GM12878 (cell line): ENCODE measurements around the gene FAM219A. TPM values are rescaled to one million over a fixed set of nuclear protein-coding genes. Genes with fewer than 3 reads are reported as not detected.

Source experiments
- ATF7 ChIP-seq: fragments of 450-650 bp; IDR thresholded peaks from 2 replicates; pipeline ENCODE4 v1.6.1; 2016; ENCODE audit warnings: low read depth, mild to moderate bottlenecking
- FOXK2 ChIP-seq: fragments of 450-650 bp; IDR thresholded peaks from 2 replicates; pipeline ENCODE4 v1.6.1; 2017; ENCODE audit warnings: mild to moderate bottlenecking, moderate library complexity
- STAT1 ChIP-seq: fragments of 450-650 bp; conservative IDR thresholded peaks from 2 replicates; pipeline ENCODE4 v1.6.1; 2014; ENCODE audit warnings: antibody characterized with exemption, mild to moderate bottlenecking
- YY1 ChIP-seq: IDR thresholded peaks from 2 replicates; pipeline ENCODE4 v1.6.1; 2011; ENCODE audit warnings: low read depth, mild to moderate bottlenecking, low read length
- polyA plus RNA-seq, 11 experiments: library from polyadenylated mRNA; depleted of rRNA in 4 of 11; unstranded in 6 of 11; stranded (reverse) in 5 of 11; fragments of >200 nt; fragmentation: Nextera tagmentation in 4 of 11; fragmentation: Illumina TruSeq in 1 of 11; extraction: Ambion mirVana in 4 of 11; extraction: Trizol in 1 of 11; gene quantifications; 1 replicate in 1 of 11; 2 replicates in 10 of 11; pipeline versions ENCODE4 v1.2.1 to v1.2.3, GENCODE V29; 2011 to 2016; ENCODE audit warnings: inconsistent platforms in 2 of 11, missing spikeins in 2 of 11, low read depth in 1 of 11
- small RNA-seq: library from RNA; depleted of rRNA; stranded (forward); fragments of <200 nt; gene quantifications from one replicate; pipeline ENCODE3, GENCODE V24; 2014
- total RNA-seq, 4 experiments: library from RNA; depleted of rRNA in 3 of 4; stranded (reverse); fragments of >200 nt in 3 of 4; fragmentation: Illumina TruSeq in 1 of 4; extraction: Trizol in 1 of 4; gene quantifications; 2 replicates each; pipeline versions ENCODE4 v1.2.1 to v1.2.3, GENCODE V29; 2013 to 2021

Gene FAM219A
- total and polyA plus RNA-seq, 10 of the 15 experiments (the other 5 are each of a cell fraction or from before 2014, with no cell fraction given), result 0.11 to 2.0 (median 0.71) TPM

DNA sequence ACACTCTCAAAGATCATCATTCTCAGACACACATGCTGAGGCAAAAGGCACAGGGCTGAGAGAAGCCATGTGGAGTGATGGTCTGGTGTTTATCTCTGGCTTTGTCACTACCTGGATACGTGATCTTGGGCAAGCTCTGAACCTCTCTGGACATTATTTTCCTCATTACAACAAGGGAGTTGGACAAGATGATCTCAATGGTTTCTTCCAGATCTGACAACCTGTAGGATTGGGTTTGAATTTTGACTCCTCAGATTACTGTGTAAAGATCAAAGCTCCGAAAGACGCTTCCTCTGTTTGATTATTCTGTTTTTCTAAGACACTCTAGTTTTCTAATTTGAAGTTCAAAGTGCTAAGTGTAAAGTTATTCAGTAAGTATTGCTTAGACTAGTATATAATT, 109.0 kb downstream of the FAM219A start (continued):
- TF ChIP-seq STAT1 (no peak), ATF7 (no peak), FOXK2 (no peak), YY1 (no peak)

Small RNA genes lying within 50 kb of the gene (small RNA-seq; reads per million reads assigned to genes)
- gene RF00019 (not detected), gene RN7SKP24 (not detected)

Other genes starting within 250 kb of the FAM219A start
Only the 7 nearest of the 14 such genes appear.
- 6.0 and 6.7 TPM in 2 replicates for gene KIF24, start 129.3 kb downstream of the FAM219A start, total RNA-seq (2014; rRNA removed)
- 5.7 TPM in 2 replicates for gene KIF24, start 129.3 kb downstream of the FAM219A start, total RNA-seq (2014; rRNA removed; fragmentation: Illumina TruSeq; extraction: Trizol)
- gene KIF24, start 129.3 kb downstream of the FAM219A start, total RNA-seq (2021), result 5.2 and 5.3 TPM in 2 replicates
- 4.4 and 5.0 TPM in 2 replicates for gene KIF24, start 129.3 kb downstream of the FAM219A start, polyA plus RNA-seq (2011; rRNA removed)
- gene KIF24, start 129.3 kb downstream of the FAM219A start, polyA plus RNA-seq (2014; fragmentation: Illumina TruSeq; extraction: Trizol), result 4.7 and 5.5 TPM in 2 replicates
- gene KIF24, start 129.3 kb downstream of the FAM219A start, polyA plus RNA-seq (2014; fragmentation: Nextera tagmentation; extraction: Ambion mirVana), result under 1 TPM; 0.58 to 0.66 TPM
- gene KIF24, start 129.3 kb downstream of the FAM219A start, polyA plus RNA-seq (2014; rRNA removed), result 4.2 and 4.5 TPM in 2 replicates
- 1 to 10 TPM; 5.8 to 6.0 TPM for gene KIF24, start 129.3 kb downstream of the FAM219A start, polyA plus RNA-seq (2016; fragmentation: Nextera tagmentation; extraction: Ambion mirVana)
- 24.8 and 24.9 TPM in 2 replicates for gene NUDT2, start 129.0 kb downstream of the FAM219A start, total RNA-seq (2014; rRNA removed)
- 28.7 and 31.2 TPM in 2 replicates for gene NUDT2, start 129.0 kb downstream of the FAM219A start, total RNA-seq (2014; rRNA removed; fragmentation: Illumina TruSeq; extraction: Trizol)
- gene NUDT2, start 129.0 kb downstream of the FAM219A start, total RNA-seq (2021), result 23.8 and 24.5 TPM in 2 replicates
- gene NUDT2, start 129.0 kb downstream of the FAM219A start, polyA plus RNA-seq (2011; rRNA removed), result 46.6 and 46.8 TPM in 2 replicates
- gene NUDT2, start 129.0 kb downstream of the FAM219A start, polyA plus RNA-seq (2014; fragmentation: Illumina TruSeq; extraction: Trizol), result 29.2 and 30.1 TPM in 2 replicates
- 10 to 100 TPM; 54.4 to 55.1 TPM for gene NUDT2, start 129.0 kb downstream of the FAM219A start, polyA plus RNA-seq (2014; fragmentation: Nextera tagmentation; extraction: Ambion mirVana)
- 27.7 and 27.8 TPM in 2 replicates for gene NUDT2, start 129.0 kb downstream of the FAM219A start, polyA plus RNA-seq (2014; rRNA removed)
- gene NUDT2, start 129.0 kb downstream of the FAM219A start, polyA plus RNA-seq (2016; fragmentation: Nextera tagmentation; extraction: Ambion mirVana), result 10 to 100 TPM; 37.2 to 40.5 TPM
- 0.11 and 0.16 TPM in 2 replicates for gene MYORG, start 81.7 kb downstream of the FAM219A start, total RNA-seq (2014; rRNA removed)
- 0.05 and 0.09 TPM in 2 replicates for gene MYORG, start 81.7 kb downstream of the FAM219A start, total RNA-seq (2014; rRNA removed; fragmentation: Illumina TruSeq; extraction: Trizol)
- 0.21 and 0.36 TPM in 2 replicates for gene MYORG, start 81.7 kb downstream of the FAM219A start, total RNA-seq (2021)
- not detected in 2 replicates for gene MYORG, start 81.7 kb downstream of the FAM219A start, polyA plus RNA-seq (2011; rRNA removed)
- gene MYORG, start 81.7 kb downstream of the FAM219A start, polyA plus RNA-seq (2014; fragmentation: Illumina TruSeq; extraction: Trizol), result 0.10 and 0.16 TPM in 2 replicates
- gene MYORG, start 81.7 kb downstream of the FAM219A start, polyA plus RNA-seq (2014; fragmentation: Nextera tagmentation; extraction: Ambion mirVana), result under 1 TPM; 0.06 to 0.07 TPM
- 0.05 and 0.15 TPM in 2 replicates for gene MYORG, start 81.7 kb downstream of the FAM219A start, polyA plus RNA-seq (2014; rRNA removed)
- gene MYORG, start 81.7 kb downstream of the FAM219A start, polyA plus RNA-seq (2016; fragmentation: Nextera tagmentation; extraction: Ambion mirVana), result under 1 TPM; 0.13 to 0.24 TPM
- gene DNAI1, start 235 bp upstream of the FAM219A start, total RNA-seq (2014; rRNA removed), result not detected in 2 replicates
- gene DNAI1, start 235 bp upstream of the FAM219A start, total RNA-seq (2014; rRNA removed; fragmentation: Illumina TruSeq; extraction: Trizol), result not detected in 2 replicates
- gene DNAI1, start 235 bp upstream of the FAM219A start, total RNA-seq (2021), result not detected in 2 replicates
- not detected in 2 replicates for gene DNAI1, start 235 bp upstream of the FAM219A start, polyA plus RNA-seq (2011; rRNA removed)
- gene DNAI1, start 235 bp upstream of the FAM219A start, polyA plus RNA-seq (2014; fragmentation: Illumina TruSeq; extraction: Trizol), result not detected in 2 replicates
- not detected for gene DNAI1, start 235 bp upstream of the FAM219A start, polyA plus RNA-seq (2014; fragmentation: Nextera tagmentation; extraction: Ambion mirVana)
- not detected in 2 replicates for gene DNAI1, start 235 bp upstream of the FAM219A start, polyA plus RNA-seq (2014; rRNA removed)
- gene DNAI1, start 235 bp upstream of the FAM219A start, polyA plus RNA-seq (2016; fragmentation: Nextera tagmentation; extraction: Ambion mirVana), result not detected
- not detected in 2 replicates for gene ENHO, start 64.4 kb upstream of the FAM219A start, total RNA-seq (2014; rRNA removed)
- gene ENHO, start 64.4 kb upstream of the FAM219A start, total RNA-seq (2014; rRNA removed; fragmentation: Illumina TruSeq; extraction: Trizol), result not detected in 2 replicates
- gene ENHO, start 64.4 kb upstream of the FAM219A start, total RNA-seq (2021), result not detected in 2 replicates
- gene ENHO, start 64.4 kb upstream of the FAM219A start, polyA plus RNA-seq (2011; rRNA removed), result not detected in 2 replicates
- gene ENHO, start 64.4 kb upstream of the FAM219A start, polyA plus RNA-seq (2014; fragmentation: Illumina TruSeq; extraction: Trizol), result not detected in 2 replicates
- not detected for gene ENHO, start 64.4 kb upstream of the FAM219A start, polyA plus RNA-seq (2014; fragmentation: Nextera tagmentation; extraction: Ambion mirVana)
- gene ENHO, start 64.4 kb upstream of the FAM219A start, polyA plus RNA-seq (2014; rRNA removed), result not detected in 2 replicates
- gene ENHO, start 64.4 kb upstream of the FAM219A start, polyA plus RNA-seq (2016; fragmentation: Nextera tagmentation; extraction: Ambion mirVana), result not detected
- not detected in 2 replicates for gene CNTFR, start 131.2 kb upstream of the FAM219A start, total RNA-seq (2014; rRNA removed)
- gene CNTFR, start 131.2 kb upstream of the FAM219A start, total RNA-seq (2014; rRNA removed; fragmentation: Illumina TruSeq; extraction: Trizol), result not detected in 2 replicates
- not detected in 2 replicates for gene CNTFR, start 131.2 kb upstream of the FAM219A start, total RNA-seq (2021)
- gene CNTFR, start 131.2 kb upstream of the FAM219A start, polyA plus RNA-seq (2011; rRNA removed), result not detected in 2 replicates
- gene CNTFR, start 131.2 kb upstream of the FAM219A start, polyA plus RNA-seq (2014; fragmentation: Illumina TruSeq; extraction: Trizol), result not detected in 2 replicates
- not detected for gene CNTFR, start 131.2 kb upstream of the FAM219A start, polyA plus RNA-seq (2014; fragmentation: Nextera tagmentation; extraction: Ambion mirVana)
- gene CNTFR, start 131.2 kb upstream of the FAM219A start, polyA plus RNA-seq (2014; rRNA removed), result not detected in 2 replicates
- gene CNTFR, start 131.2 kb upstream of the FAM219A start, polyA plus RNA-seq (2016; fragmentation: Nextera tagmentation; extraction: Ambion mirVana), result not detected
- 28.0 and 30.2 TPM in 2 replicates for gene RPP25L, start 153.5 kb upstream of the FAM219A start, total RNA-seq (2014; rRNA removed)
- gene RPP25L, start 153.5 kb upstream of the FAM219A start, total RNA-seq (2014; rRNA removed; fragmentation: Illumina TruSeq; extraction: Trizol), result 14.0 and 14.3 TPM in 2 replicates
- 18.4 and 19.0 TPM in 2 replicates for gene RPP25L, start 153.5 kb upstream of the FAM219A start, total RNA-seq (2021)
- 7.8 and 12.9 TPM in 2 replicates for gene RPP25L, start 153.5 kb upstream of the FAM219A start, polyA plus RNA-seq (2011; rRNA removed)
- 2.9 and 8.5 TPM in 2 replicates for gene RPP25L, start 153.5 kb upstream of the FAM219A start, polyA plus RNA-seq (2014; fragmentation: Illumina TruSeq; extraction: Trizol)
- gene RPP25L, start 153.5 kb upstream of the FAM219A start, polyA plus RNA-seq (2014; fragmentation: Nextera tagmentation; extraction: Ambion mirVana), result 10 to 100 TPM in 1 of 2 experiments, 1 to 10 TPM in 1; 7.7 to 14.7 TPM
- 26.6 and 36.3 TPM in 2 replicates for gene RPP25L, start 153.5 kb upstream of the FAM219A start, polyA plus RNA-seq (2014; rRNA removed)
- 10 to 100 TPM; 26.1 to 26.2 TPM for gene RPP25L, start 153.5 kb upstream of the FAM219A start, polyA plus RNA-seq (2016; fragmentation: Nextera tagmentation; extraction: Ambion mirVana)